ENCODE measurements around the gene SPPL3.

DNA sequence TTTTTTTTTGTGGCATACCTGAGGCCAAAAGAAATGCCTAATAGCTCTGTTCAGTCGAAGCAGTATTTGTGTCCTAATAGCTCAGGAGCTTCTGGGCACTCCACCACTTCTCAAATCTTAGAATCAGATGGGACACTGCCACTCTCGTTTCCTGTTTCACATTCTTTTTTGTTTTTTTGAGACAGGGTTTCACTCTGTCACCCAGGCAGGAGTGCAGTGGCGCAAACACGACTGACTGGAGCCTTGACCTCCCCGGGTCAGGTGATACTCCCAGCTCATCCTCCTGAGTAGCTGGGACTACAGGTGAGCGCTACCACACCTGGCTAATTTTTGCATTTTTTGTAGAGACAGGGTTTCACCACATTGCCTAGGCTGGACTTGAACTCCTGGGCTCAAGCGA lies 52.7 kb downstream of the SPPL3 start:
- TF ChIP-seq TCF12 (IDR thresholded peaks at IDR 0.05; ENCODE audit: low read depth): no peak
- no peak for TF ChIP-seq CEBPB (IDR thresholded peaks at IDR 0.05)
- TF ChIP-seq TEAD4 (IDR thresholded peaks at IDR 0.05): no peak
- no peak for TF ChIP-seq TAF1 (IDR thresholded peaks at IDR 0.05; ENCODE audit: low read depth)
- no peak for TF ChIP-seq YY1 (IDR thresholded peaks at IDR 0.05; ENCODE audit: low read depth)
- TF ChIP-seq EP300 (IDR thresholded peaks at IDR 0.05; ENCODE audit: borderline replicate concordance): no peak
- no peak for TF ChIP-seq FOXM1 (IDR thresholded peaks at IDR 0.05; ENCODE audit: borderline replicate concordance, low read depth)
- TF ChIP-seq, protein P1, sequence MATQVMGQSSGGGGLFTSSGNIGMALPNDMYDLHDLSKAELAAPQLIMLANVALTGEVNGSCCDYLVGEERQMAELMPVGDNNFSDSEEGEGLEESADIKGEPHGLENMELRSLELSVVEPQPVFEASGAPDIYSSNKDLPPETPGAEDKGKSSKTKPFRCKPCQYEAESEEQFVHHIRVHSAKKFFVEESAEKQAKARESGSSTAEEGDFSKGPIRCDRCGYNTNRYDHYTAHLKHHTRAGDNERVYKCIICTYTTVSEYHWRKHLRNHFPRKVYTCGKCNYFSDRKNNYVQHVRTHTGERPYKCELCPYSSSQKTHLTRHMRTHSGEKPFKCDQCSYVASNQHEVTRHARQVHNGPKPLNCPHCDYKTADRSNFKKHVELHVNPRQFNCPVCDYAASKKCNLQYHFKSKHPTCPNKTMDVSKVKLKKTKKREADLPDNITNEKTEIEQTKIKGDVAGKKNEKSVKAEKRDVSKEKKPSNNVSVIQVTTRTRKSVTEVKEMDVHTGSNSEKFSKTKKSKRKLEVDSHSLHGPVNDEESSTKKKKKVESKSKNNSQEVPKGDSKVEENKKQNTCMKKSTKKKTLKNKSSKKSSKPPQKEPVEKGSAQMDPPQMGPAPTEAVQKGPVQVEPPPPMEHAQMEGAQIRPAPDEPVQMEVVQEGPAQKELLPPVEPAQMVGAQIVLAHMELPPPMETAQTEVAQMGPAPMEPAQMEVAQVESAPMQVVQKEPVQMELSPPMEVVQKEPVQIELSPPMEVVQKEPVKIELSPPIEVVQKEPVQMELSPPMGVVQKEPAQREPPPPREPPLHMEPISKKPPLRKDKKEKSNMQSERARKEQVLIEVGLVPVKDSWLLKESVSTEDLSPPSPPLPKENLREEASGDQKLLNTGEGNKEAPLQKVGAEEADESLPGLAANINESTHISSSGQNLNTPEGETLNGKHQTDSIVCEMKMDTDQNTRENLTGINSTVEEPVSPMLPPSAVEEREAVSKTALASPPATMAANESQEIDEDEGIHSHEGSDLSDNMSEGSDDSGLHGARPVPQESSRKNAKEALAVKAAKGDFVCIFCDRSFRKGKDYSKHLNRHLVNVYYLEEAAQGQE (IDR thresholded peaks at IDR 0.05; ENCODE audit: low read depth): no peak
- TF ChIP-seq RAD21 (IDR thresholded peaks at IDR 0.05; ENCODE audit: low read depth): no peak
- no peak for TF ChIP-seq EGR1 (IDR thresholded peaks at IDR 0.05)
